DOHH2 (cell line): Measurements from ENCODE around the gene PDLIM7.

Source experiments
- H3F3A ChIP-seq: fragments of 200-600 bp; sonication (generic), shearing (Covaris generic); 2 replicates; pipeline ENCODE4 v1.6.0; 2016; ENCODE audit warnings: antibody characterized with exemption, mild to moderate bottlenecking; ENCODE audit not compliant: control insufficient read depth, insufficient read depth
- H3K27ac ChIP-seq: fragments of 200-600 bp; sonication (generic); 2 replicates; pipeline ENCODE4 v1.5.1; 2014; ENCODE audit warnings: low read depth, mild to moderate bottlenecking, low read length, moderate library complexity
- H3K27me3 ChIP-seq: fragments of 200-600 bp; sonication (generic); 2 replicates; pipeline ENCODE4 v1.6.1; 2014; ENCODE audit warnings: mild to moderate bottlenecking, low read length, mixed read lengths; ENCODE audit not compliant: control insufficient read depth
- H3K36me3 ChIP-seq: fragments of 200-600 bp; sonication (generic); 2 replicates; pipeline ENCODE4 v1.6.1; 2014; ENCODE audit warnings: mild to moderate bottlenecking, low read length, moderate library complexity, mixed read lengths; ENCODE audit not compliant: control insufficient read depth
- H3K4me1 ChIP-seq: fragments of 200-600 bp; sonication (generic); 2 replicates; pipeline ENCODE4 v1.6.1; 2014; ENCODE audit warnings: mild to moderate bottlenecking, low read length, mixed read lengths; ENCODE audit not compliant: control insufficient read depth
- H3K4me2 ChIP-seq: fragments of 200-600 bp; sonication (generic); 2 replicates; pipeline ENCODE4 v1.6.0; 2014; ENCODE audit warnings: mild to moderate bottlenecking, low read length, moderate library complexity
- H3K4me3 ChIP-seq: fragments of 200-600 bp; sonication (generic); 2 replicates; pipeline ENCODE4 v1.5.1; 2014; ENCODE audit warnings: mild to moderate bottlenecking, low read length, mixed read lengths
- H3K79me2 ChIP-seq: fragments of 200-600 bp; sonication (generic); 2 replicates; pipeline ENCODE4 v1.6.1; 2014; ENCODE audit warnings: mild to moderate bottlenecking, low read length, mixed read lengths; ENCODE audit not compliant: control insufficient read depth
- H3K9me2 ChIP-seq: fragments of 200-600 bp; sonication (generic); replicated peaks from 2 replicates; pipeline ENCODE4 v1.6.1; 2014; ENCODE audit warnings: mild to moderate bottlenecking, low read length, mixed read lengths; ENCODE audit not compliant: control insufficient read depth
- H3K9me3 ChIP-seq: fragments of 200-600 bp; sonication (generic); 2 replicates; pipeline ENCODE4 v1.6.1; 2014; ENCODE audit warnings: antibody characterized with exemption, low read length, mixed read lengths; ENCODE audit not compliant: control insufficient read depth, insufficient read depth
- H4K20me1 ChIP-seq: fragments of 200-600 bp; sonication (generic); 2 replicates; pipeline ENCODE4 v1.6.0; 2014; ENCODE audit warnings: low read depth, mild to moderate bottlenecking, antibody characterized with exemption, low read length, moderate library complexity; ENCODE audit not compliant: control insufficient read depth, insufficient read depth
- EZH2phosphoT487 ChIP-seq: fragments of 200-600 bp; sonication (generic); IDR thresholded peaks from 2 replicates; pipeline ENCODE4 v1.6.1; 2017; ENCODE audit warnings: borderline replicate concordance, mild to moderate bottlenecking, antibody characterized with exemption, low read length, moderate library complexity, mixed read lengths
- TF ChIP-seq, protein P1 (sequence below): fragments of 200-600 bp; sonication (generic); IDR thresholded peaks from one replicate; pipeline ENCODE4 v1.5.1; 2014; ENCODE audit warnings: antibody characterized with exemption, mild to moderate bottlenecking, low read depth, low read length; ENCODE audit not compliant: poor library complexity, severe bottlenecking

PDLIM7 gene

DNA sequence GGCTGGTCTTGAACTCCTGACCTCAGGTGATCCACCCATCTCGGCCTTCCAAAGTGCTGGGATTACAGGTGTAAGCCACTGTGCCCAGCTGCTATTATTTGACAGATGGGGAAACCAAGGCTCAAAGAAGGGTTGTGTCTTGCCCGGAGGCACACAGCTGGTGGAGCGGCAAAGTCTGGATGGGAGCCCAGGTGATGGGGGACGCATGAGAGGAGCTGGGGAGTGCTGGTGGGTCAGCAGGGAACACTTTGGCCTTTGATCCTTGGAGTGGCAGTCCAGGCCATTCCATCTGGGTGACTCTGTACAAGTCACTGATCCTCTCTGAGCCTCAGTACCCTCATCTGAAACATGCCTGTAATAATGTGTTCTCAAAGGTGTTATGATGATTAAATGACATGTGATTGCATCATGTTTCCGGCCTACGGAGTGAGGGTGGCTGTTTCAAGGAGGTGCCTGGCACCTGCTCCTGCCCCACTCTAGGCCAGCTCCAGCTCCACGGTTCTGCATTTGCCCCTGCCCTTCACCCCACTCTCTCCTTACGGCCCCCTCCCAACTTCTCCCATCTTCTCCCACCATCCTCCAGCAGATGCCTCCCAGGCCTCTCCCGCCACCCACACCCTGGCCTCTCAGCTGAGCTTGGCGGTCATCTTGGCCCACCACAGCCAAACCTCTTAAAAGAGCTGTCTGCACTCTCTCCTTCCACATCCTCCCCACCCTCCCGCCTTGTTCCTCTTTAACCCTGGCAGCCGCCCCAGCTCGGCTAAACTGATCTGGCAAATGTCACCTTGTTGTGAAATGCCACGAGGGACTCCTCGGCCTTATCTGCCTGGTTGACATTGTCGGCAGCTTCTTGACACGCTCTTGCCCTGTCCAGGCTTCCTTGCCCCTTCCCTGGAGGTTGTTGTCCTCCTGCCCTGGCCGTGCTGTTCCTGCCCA is 18.4 kb downstream of the PDLIM7 start:
- Histone ChIP-seq H3K27ac (peak overlapping the region; percentile 37), H3K4me3 (no peak overlapping the region), H3K9me3 (no peaks in the 10 kb centered on the region), H3K27me3 (no peaks in the 10 kb centered on the region), H3F3A (peaks cover 12% of the 10 kb centered on the region; the same call in 1 of the 2 replicates), H4K20me1 (no peaks in the 10 kb centered on the region), H3K4me2 (peak overlapping the region; percentile 30), H3K4me1 (peaks cover 46% of the 10 kb centered on the region), H3K36me3 (no peaks in the 10 kb centered on the region), H3K79me2 (no peaks in the 10 kb centered on the region), H3K9me2 (no peaks in the 10 kb centered on the region)
- no peak for TF ChIP-seq EZH2phosphoT487
- TF ChIP-seq, protein P1, sequence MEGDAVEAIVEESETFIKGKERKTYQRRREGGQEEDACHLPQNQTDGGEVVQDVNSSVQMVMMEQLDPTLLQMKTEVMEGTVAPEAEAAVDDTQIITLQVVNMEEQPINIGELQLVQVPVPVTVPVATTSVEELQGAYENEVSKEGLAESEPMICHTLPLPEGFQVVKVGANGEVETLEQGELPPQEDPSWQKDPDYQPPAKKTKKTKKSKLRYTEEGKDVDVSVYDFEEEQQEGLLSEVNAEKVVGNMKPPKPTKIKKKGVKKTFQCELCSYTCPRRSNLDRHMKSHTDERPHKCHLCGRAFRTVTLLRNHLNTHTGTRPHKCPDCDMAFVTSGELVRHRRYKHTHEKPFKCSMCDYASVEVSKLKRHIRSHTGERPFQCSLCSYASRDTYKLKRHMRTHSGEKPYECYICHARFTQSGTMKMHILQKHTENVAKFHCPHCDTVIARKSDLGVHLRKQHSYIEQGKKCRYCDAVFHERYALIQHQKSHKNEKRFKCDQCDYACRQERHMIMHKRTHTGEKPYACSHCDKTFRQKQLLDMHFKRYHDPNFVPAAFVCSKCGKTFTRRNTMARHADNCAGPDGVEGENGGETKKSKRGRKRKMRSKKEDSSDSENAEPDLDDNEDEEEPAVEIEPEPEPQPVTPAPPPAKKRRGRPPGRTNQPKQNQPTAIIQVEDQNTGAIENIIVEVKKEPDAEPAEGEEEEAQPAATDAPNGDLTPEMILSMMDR = no peak

DNA sequence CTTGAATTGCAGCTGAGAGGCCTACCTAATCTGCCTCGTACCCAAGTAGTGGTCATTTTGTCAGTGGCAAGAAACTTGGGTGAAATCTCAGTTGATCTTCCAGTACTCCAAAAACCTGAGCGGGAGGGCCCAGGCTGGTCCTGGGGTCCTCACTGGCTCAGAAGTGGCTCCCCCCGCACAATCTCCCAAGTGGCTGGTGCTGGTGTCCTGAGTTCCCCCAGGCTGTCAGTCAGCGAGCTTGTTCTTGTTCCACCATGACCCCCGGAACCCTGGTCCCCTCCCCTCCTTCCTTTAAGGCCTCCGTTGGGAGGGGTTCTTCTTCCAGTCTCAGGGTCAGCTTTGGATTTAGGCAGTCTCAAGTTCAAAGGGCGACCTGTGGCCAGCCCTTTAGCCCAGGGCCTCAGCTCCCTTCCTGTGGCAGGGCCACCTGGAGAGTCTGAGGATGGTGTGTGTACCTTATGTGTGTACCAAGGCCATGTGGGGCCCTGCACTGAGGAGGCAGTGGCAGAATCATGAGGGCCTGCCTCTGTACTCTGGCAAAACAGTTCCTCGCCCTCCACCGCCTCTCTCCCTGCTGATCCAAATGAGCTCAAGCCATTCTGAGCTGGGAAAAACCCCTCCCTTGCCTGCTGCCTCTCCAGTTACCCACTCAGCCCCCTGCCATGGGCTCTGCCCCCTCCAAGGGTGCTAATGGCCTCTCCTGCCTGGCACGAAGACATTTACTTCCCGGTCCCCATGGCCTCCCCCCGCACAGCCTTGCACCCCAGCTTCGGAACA is 19.5 kb downstream of the PDLIM7 start:
- TF ChIP-seq, protein P1 = no peak
- TF ChIP-seq EZH2phosphoT487 = no peak
- H3K27ac ChIP-seq = no peak overlapping the region
- no peaks in the 10 kb centered on the region for H3K9me3 ChIP-seq
- peaks cover 49% of the 10 kb centered on the region for H3K4me1 ChIP-seq
- no peaks in the 10 kb centered on the region for H3K79me2 ChIP-seq
- no peak overlapping the region for H3K4me3 ChIP-seq
- no peaks in the 10 kb centered on the region for H3K9me2 ChIP-seq
- peaks cover 12% of the 10 kb centered on the region; the same call in 1 of the 2 replicates for H3F3A ChIP-seq
- H3K27me3 ChIP-seq = no peaks in the 10 kb centered on the region
- no peaks in the 10 kb centered on the region for H4K20me1 ChIP-seq
- H3K36me3 ChIP-seq = no peaks in the 10 kb centered on the region
- no peak overlapping the region for H3K4me2 ChIP-seq

DNA sequence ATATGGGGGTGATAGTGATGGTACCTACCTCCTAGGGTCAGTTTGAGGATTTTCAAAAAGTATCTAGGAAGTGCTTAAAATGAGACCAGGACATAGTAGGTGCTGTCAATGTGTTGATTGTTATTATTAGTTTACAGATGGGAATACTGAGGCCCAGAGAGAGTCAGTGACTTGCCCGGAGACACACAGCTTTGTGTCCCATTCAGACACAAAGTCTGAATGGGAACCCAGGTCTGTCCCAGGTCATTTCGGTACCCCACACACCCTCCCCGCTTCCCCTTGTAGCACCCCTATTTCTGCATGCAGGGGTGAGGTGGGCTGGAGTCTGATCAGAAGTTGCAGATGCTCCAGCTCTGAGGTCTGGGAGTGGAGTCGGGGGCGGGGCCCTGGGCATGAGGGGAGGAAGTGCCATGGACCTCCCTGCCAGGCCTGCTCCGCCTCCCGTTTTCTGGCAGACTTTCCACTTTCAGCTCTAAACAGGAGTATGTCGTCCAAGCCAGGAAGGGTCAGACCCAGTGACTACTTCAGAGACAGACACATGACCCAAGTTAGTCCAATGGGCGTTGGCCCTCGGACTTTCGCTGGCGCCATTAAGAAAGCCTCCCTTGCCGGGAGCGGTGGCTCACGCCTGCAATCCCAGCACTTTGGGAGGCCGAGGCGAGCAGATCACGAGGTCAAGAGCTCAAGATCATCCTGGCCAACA is 20.7 kb downstream of the PDLIM7 start:
- H3K4me2 ChIP-seq = no peak overlapping the region
- H3K4me1 ChIP-seq = peaks cover 58% of the 10 kb centered on the region
- H4K20me1 ChIP-seq = peaks cover 6% of the 10 kb centered on the region; the same call in 1 of the 2 replicates
- H3K4me3 ChIP-seq = no peak overlapping the region
- no peaks in the 10 kb centered on the region for H3K9me3 ChIP-seq
- peaks cover 12% of the 10 kb centered on the region; the same call in 1 of the 2 replicates for H3F3A ChIP-seq
- no peaks in the 10 kb centered on the region for H3K27me3 ChIP-seq
- peaks cover 6% of the 10 kb centered on the region for H3K36me3 ChIP-seq
- no peak overlapping the region for H3K27ac ChIP-seq
- H3K9me2 ChIP-seq = no peaks in the 10 kb centered on the region
- TF ChIP-seq, protein P1 = no peak
- no peak for TF ChIP-seq EZH2phosphoT487
- H3K79me2 ChIP-seq = peaks cover 11% of the 10 kb centered on the region
